ENCODE data around the gene MAP2K5.

MAP2K5 gene

GRCh38 chr15:67550522-67550921, 8.0 kb downstream of the MAP2K5 start:
- ATAC-seq = no peak
- no peak for TF ChIP-seq ARNTL (CRISPR knock-in tag; IDR thresholded peaks at IDR 0.05; ENCODE audit: borderline replicate concordance, low read depth)
- no peak for TF ChIP-seq TOX (CRISPR knock-in tag; IDR thresholded peaks at IDR 0.05; ENCODE audit: borderline replicate concordance)
- no peak for TF ChIP-seq BACH2 (CRISPR knock-in tag; IDR thresholded peaks at IDR 0.05; ENCODE audit: borderline replicate concordance)
- TF ChIP-seq PPARA (CRISPR knock-in tag; IDR thresholded peaks at IDR 0.05; ENCODE audit: borderline replicate concordance) = no peak
- TF ChIP-seq SNAI2 (CRISPR knock-in tag; IDR thresholded peaks at IDR 0.05) = no peak
- TF ChIP-seq ESRRG (CRISPR knock-in tag; IDR thresholded peaks at IDR 0.05) = no peak
- TF ChIP-seq ZFP3 (CRISPR knock-in tag; IDR thresholded peaks at IDR 0.05) = no peak

DNA sequence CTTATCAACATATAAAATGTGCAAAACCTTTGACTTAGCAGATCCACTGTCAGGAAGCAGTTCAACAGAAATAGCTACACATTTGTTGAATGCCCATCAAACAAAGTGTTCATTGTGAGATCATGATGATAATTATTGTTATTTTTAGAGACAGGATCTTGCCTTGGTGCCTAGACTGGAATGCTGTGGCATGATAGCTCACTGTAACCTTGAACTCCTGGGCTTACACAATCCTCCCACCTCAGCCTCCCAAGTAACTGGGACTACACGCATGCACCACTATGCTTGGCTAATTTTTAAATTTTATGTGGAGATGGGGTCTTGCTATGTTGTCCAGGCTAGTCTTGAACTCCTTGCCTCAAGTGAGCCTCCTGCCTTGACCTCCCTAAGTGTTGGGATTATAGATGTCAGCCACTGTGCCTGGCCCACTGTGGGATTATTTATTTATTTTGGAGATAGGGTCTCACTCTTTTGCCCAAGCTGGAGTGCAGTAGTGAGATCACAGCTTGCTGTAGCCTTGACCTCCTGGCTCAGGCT, 8.8 kb downstream of the MAP2K5 start:
- no peak for ATAC-seq
- TF ChIP-seq ISL1 (CRISPR knock-in tag; IDR thresholded peaks at IDR 0.05) (no peak), ZNF8 (CRISPR knock-in tag; IDR thresholded peaks at IDR 0.05) (no peak)

GRCh38 chr15:67554580-67554979, 12.1 kb downstream of the MAP2K5 start:
- TF ChIP-seq CREB5 (CRISPR knock-in tag; IDR thresholded peaks at IDR 0.05; ENCODE audit: low read depth) (no peak), TCF4 (CRISPR knock-in tag; IDR thresholded peaks at IDR 0.05; ENCODE audit: borderline replicate concordance) (no peak)
- no peak for ATAC-seq

DNA sequence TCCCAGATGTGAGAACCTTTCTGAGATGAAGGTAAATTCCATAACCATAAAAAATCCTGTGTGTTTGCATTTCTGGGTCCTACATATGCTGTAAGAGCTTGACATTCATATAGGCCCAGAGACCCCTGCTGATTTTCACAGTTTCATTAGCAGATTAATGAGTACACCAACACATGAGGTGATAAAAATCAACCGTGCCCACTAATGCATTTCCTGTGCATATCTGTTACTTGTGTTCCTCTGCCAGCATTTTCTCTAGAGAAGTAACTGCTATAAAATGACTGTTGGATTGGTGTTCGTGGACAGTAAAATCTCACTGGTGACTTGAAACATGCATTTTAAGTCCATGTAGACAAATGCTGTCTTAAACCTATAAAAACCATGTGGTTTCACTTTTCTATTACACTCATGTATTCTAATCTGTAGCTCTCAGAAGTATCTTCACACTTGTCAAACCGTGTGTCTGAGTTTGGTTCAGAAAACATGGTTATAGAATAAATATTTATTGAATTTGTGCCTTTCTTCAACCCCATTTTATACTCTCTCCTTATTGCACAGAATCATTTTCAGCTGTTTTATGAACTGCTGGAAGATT, 14.6 kb downstream of the MAP2K5 start:
- TF ChIP-seq ZC3H10 (CRISPR knock-in tag; IDR thresholded peaks at IDR 0.05) (no peak), ISL1 (CRISPR knock-in tag; IDR thresholded peaks at IDR 0.05) (no peak), GLIS3 (CRISPR knock-in tag; IDR thresholded peaks at IDR 0.05) (no peak), ZNF8 (CRISPR knock-in tag; IDR thresholded peaks at IDR 0.05) (no peak), ARNTL (CRISPR knock-in tag; IDR thresholded peaks at IDR 0.05; ENCODE audit: borderline replicate concordance, low read depth) (no peak), ZNF70 (CRISPR knock-in tag; IDR thresholded peaks at IDR 0.05) (no peak), ZFP30 (CRISPR knock-in tag; IDR thresholded peaks at IDR 0.05) (no peak), CREB5 (CRISPR knock-in tag; IDR thresholded peaks at IDR 0.05; ENCODE audit: low read depth) (no peak), TOX (CRISPR knock-in tag; IDR thresholded peaks at IDR 0.05; ENCODE audit: borderline replicate concordance) (no peak), TCF4 (CRISPR knock-in tag; IDR thresholded peaks at IDR 0.05; ENCODE audit: borderline replicate concordance) (no peak), TSHZ2 (CRISPR knock-in tag; IDR thresholded peaks at IDR 0.05) (no peak), OSR1 (CRISPR knock-in tag; IDR thresholded peaks at IDR 0.05) (no peak), PATZ1 (CRISPR knock-in tag; IDR thresholded peaks at IDR 0.05; ENCODE audit: borderline replicate concordance) (no peak)
- TF ChIP-seq, protein P1, sequence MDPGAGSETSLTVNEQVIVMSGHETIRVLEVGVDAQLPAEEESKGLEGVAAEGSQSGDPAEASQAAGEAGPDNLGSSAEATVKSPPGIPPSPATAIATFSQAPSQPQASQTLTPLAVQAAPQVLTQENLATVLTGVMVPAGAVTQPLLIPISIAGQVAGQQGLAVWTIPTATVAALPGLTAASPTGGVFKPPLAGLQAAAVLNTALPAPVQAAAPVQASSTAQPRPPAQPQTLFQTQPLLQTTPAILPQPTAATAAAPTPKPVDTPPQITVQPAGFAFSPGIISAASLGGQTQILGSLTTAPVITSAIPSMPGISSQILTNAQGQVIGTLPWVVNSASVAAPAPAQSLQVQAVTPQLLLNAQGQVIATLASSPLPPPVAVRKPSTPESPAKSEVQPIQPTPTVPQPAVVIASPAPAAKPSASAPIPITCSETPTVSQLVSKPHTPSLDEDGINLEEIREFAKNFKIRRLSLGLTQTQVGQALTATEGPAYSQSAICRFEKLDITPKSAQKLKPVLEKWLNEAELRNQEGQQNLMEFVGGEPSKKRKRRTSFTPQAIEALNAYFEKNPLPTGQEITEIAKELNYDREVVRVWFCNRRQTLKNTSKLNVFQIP (CRISPR knock-in tag; IDR thresholded peaks at IDR 0.05; ENCODE audit: borderline replicate concordance, low read depth) = no peak
- TF ChIP-seq, protein P2, sequence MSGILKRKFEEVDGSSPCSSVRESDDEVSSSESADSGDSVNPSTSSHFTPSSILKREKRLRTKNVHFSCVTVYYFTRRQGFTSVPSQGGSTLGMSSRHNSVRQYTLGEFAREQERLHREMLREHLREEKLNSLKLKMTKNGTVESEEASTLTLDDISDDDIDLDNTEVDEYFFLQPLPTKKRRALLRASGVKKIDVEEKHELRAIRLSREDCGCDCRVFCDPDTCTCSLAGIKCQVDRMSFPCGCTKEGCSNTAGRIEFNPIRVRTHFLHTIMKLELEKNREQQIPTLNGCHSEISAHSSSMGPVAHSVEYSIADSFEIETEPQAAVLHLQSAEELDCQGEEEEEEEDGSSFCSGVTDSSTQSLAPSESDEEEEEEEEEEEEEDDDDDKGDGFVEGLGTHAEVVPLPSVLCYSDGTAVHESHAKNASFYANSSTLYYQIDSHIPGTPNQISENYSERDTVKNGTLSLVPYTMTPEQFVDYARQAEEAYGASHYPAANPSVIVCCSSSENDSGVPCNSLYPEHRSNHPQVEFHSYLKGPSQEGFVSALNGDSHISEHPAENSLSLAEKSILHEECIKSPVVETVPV (CRISPR knock-in tag; IDR thresholded peaks at IDR 0.05) = no peak
- no peak for ATAC-seq
